HG03565 (cell line): Measurements from ENCODE around the gene COL12A1.
A peak's percentile ranks its signal among the peaks of the same experiment; 100 is the strongest.
"Not testable (repeated sequence)": the region's sequence is repeated elsewhere in the genome, so short reads cannot be mapped to it uniquely, and the experiment has no call there.

Experiments used
- ATAC-seq: cut with Tn5 transposase; IDR thresholded peaks from one replicate; pipeline ENCODE4 v1.9.1; 2021; ENCODE audit warnings: mild to moderate bottlenecking, moderate library complexity; ENCODE audit not compliant: unreplicated experiment

COL12A1 gene

DNA sequence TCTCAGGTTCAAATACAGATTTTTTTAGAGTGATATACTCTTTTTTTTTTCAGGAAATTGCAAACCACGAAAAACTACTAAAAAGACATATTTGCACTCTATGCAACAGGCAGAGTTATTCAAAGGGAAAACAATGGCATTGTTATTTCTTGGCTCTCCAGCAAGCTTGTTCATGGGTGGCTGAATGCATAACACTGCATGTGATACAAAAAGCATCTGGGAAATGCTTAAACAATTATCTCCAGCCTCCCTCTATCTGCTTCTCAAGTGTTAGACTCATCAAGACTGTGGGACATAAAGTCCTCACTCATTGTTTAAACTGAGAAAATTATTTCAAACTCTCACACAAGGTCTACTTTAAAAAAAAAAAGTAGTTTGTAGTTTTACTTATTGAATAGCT is 7.3 kb upstream of the COL12A1 start:
- no peak for ATAC-seq

DNA sequence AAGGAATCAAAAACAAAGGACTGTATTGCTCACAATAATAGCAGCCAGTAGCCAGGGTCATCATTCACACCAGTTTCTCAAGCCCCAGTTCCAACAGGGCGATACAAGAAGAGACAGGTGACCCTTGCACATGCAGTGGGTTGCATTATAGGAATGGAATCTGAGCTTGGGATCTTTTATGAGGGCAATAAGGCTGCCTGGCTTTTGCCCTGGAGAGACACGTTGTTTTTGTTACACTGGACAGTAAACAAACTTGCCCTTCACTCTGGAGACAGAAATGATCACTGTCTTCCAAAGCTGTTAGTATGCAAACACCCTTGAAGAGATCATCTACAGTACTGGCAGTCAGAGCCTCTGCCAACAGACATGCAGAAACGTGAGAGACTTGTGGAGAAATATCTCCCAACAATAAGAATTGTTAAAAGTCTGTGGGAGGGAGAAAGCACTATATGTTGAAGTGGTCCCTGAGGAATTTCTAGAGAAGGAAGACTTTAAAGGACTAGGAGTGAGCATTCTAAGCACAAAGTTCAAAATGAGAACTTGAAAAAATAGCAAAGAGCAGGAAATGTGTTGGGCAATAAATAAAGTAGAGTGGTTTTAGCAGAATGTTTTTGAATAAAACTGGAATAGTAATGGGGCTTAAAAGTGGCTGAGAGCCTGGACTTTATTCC is 6.2 kb upstream of the COL12A1 start:
- ATAC-seq: no peak

DNA sequence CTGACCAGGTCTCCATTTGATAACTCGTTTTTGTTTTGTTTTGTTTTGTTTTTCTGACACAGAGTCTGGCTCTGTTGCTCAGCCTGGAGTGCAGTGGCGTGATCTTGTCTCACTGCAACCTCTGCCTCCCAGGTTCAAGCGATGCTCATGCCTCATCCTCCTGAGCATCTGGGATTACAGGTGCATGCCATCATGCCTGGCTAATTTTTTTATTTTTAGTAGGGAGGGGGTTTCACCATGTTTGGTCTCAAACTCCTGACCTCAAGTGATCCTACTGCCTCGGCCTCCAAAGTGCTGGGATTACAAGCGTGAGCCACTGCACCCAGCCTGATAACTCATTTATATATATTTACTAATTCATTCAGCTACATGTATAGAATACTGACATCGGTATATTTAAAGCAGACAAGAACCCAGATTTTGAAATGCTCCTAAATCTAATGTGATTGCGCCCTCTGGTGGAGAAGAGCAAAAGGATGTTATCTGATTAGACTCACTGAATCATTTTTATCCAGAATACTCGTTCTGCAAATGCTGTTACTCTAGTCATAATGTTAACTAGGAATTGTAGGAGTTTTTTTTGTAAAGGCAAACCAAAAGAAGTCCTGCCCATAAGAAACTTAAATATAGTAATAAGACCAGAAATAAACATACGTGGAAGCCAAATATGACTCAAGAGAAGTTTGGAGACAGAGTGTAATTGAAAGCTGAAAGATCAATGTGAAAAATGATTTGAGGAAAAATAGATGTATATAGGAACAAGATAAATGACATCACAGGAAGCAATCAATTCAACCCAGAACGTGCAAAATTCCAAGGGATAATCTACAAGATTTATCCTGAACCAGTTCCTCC is 5.3 kb upstream of the COL12A1 start:
- ATAC-seq: no peak

DNA sequence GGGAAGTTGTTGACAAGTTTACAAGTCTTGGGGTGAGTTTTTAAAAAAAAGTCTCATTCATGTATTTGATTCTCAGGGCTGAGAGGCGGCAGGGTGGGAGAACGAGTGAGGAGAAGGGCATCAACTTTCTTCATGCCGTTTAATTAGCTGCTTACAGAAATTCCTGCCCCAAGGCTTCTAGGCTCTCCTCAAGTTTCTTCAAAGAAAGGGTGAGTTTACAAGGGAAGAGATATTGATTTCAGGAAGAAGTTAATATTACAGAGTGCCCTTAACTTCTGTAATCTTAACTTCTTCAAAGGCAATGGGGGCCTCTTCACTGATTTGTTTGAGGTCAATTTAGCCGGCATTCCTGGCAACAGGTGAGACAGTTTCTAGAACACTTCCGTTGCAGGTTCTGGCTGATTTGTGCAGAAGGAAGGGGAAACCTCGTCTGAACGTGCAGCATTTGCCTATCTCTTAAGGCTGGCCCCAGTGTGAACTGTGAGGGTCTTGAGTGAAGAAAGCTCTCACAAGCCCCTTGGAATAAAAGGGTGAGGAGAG is 3.4 kb upstream of the COL12A1 start:
- no peak for ATAC-seq

DNA sequence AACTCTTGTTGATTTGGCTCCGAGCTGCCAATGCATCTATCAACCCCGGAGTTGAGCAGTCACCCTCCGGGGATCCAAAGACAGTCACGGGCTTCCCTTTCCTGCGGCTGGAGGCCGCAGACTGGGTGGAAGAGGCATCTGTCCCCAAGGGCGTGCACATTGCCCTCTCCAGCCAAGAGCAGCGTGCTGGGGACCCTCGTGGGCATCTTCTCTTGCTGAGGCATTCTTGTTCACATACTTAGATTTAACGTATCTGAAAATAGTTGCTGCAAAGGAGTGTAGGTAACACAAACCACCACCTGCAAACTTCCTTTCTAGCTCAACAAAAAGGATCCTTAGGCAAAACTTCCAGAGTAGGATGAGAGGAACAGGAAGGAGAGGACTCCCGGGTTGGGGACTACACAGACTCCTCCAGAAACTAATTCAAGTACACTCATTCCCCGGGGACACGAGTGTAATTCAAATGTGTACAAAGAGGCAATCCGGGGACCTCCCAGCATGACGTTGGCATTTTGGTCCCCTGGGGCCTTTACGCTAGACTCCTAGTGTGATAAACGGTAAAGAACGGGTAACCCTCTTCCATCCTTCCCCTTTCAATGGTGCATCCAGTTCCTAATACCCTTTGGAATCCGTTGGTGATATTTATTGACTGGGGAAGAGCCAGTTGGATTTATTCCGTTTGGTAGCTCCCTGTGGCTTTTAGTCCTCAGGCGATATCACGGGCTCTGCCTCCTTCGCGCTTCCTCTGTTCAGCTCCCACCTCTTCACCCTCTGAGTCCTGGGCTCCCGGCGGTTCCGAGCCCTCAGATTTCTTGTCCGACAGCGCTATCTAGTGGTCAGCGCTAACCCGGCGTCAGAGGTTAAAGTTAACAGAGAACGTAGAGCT is 2.7 kb upstream of the COL12A1 start:
- ATAC-seq: peak; percentile 63

DNA sequence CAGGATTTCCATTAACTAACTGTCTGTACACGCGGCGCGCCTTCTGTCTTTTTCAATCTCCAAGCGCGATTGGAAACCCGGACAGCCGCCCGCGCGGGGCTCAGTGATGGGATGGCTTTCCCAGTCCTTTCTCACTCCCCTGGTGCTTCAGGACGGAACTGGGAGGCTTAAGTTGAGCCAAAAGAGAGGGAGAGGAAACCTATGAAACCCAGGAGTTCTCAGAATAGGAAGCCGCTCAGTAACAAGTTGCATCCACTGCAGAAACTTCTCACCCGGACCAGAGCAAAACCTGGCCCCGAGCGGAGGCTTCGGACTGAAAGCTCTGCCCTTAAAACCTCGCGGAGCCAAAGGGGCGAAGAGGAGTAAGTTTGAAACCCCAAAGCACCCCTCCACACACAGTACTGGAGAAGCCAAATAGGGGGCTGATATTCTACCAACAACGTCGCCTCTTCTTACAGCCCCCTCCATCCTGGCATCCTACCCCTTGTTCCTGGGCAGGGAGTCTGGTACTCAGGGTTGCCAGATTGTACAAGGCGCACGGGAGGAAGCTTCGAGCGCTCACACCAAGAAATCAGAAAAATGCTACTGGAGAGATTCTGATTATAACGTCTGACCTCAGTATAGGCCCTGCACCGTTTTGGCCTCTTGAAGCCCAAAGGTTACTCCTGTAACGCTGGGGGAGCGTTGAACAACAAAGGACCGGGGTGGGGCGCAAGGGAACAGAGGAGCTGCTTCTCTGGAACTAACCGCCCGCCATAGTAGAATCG is 906 bp upstream of the COL12A1 start:
- no peak for ATAC-seq

DNA sequence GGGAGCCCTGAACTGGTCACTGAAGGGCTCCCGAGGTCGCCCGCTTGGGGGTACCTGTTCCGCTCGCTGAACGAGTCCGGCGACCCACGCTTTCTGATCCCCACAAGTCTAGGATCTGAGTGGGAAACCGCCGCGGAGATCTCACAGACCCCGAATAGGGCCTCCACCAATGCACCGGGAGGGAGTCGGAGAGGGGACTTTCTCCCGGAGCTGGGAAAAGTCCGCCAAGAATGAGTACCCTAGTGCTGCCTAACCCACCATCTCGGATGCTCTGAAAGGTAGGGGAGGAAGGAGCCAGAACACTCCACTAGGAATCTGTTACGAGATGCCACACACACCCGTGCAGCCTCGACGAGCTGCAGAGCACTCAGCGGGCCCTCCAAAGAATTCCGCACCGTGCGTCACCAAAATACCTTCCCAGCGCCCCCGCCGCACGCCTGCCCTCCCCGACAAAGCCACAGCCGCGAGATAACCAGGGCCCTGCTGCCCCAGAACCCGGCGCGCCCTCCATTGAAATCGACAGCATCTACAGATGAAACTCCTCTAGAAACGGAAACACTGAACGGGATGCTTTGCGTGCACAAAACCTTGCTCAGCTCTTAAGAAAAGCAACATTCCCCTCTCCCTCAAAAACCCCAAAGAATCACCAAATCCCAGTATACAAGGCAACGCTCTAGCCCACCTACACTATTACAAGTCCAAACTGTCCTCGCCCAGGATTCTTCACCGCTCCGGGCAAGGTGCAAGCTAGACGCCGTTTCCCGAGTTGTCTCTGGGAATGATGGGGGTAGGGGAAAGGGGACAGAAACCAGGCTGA is 686 bp downstream of the COL12A1 start:
- no peak for ATAC-seq

DNA sequence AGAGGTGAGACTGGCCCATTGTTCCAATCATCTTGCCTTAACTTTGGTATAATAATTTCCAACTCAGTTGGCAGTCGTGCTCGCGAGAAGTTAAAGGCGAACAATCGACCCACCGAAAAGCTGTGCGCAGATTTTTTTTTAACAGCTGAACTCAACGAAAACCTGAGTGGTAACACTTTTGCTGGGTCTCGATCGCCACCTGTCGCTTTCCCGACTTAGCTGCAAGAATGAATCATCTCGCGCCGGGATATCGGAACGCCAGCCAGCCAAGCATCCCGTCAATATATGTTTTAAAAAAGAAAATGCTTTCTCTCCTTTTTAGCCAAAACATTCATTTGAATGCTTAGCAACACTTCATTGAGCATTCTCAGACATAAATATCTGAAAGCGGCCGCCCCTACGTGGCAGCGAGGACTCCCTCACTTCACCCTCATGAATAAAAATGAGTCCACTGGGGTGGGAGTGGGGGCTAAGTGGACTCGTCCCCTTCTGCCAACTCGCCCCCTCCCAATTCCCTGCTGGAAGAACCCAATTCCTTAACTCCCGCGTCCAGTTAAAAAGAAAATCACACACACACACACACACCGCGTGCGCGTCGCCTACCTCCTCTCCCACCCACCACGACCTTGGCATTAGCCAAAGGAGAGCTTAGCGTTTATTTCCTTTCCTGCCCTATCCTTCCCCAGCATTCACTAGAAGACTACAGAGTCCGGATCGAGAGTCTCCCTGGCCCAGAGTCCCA is 1.5 kb downstream of the COL12A1 start:
- no peak for ATAC-seq

DNA sequence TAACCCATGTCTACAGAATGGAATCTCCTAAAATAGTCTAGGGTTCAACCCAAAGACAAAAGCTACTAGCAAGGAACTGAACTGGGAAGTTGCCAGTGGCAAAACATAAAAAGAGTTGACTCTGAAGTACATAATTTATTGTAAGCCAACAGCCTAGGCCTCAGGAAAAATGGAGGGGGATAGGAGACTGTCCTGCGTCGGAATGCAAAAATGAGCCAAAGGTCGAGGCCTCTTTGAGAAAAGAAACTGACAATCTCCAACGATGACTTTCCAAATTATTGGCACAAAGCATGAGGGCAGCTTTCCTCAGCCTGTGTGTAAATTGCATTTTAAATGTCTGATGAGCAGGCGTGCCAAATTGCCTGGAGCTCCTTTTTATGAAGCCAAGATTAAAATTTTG is 2.1 kb downstream of the COL12A1 start:
- ATAC-seq: no peak

DNA sequence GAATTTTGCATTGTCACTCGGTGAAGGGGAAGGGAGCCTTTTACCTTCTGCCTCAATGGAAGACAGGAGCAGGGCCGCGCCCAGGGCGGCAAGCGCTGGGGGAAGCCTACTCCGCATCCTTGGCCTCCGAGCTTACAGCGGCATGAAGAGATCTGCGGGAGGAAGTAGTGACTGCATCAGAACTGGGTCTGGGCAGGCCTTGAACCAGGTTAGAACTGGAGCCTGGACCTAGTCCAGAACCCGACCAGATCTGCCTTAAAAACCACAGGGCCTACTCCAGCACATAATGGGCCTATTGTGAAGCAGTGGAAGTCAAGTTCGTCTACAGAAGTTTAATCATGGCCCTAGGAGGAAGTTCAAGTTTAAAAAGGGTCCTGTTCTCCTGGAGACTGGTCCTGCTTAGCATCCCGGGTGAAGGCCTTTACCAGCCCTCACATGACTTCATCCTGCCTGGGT is 3.1 kb downstream of the COL12A1 start:
- ATAC-seq: no peak

DNA sequence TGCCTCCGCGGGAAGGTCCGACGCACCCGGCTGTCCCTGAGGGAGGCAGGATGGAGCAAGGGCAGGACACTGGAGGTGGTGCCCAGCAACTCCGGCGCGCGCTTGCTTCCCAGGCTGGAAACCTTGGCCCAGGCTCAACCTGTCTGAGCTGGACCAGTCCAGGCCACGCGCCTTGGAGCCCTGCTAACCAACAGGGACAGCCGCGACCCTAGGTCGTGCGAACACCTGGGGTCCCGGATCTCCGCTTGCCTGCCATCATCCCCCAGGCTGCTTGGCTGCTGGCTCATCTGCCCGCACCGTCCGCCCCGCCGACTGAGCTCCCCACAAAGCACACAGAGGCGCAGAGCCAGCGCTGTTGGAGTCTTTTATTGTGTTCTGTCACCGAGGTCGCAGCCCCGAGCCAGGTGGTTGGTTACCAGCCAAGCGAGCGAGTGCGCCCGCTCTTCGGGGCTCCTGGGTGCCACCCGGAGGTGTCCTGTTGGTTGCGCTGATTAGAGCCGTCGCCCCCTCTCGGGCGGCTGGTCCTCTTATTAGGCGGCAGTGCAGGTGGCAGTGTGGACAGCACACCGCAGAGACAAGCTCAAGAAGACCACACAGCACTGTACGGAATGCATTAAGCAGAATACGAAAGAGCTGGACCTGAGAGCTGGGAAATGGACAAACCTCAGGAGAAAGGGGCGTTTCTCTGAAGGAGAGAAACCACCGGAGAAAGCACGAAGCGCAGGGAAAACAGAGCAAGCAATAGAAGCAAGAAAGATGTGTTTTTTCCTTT is 3.8 kb downstream of the COL12A1 start:
- ATAC-seq: no peak

DNA sequence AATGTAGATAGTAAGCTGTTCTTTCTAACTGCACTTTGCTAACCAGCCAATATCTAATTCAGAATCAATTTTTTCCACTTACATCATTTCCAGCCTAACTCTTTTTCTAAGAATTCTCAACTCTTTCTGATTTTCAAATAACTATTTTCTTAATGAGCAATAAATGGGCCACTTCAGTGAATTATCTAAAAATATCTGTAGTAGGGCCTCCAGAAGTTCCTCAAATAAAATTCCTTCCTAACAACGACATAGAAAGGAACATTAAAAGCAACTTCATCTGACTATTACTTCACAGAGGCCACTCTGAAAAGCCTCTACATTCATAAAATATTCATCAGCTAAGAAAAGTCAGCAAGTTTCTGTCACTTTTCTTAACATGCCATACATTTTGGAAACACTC is 4.8 kb downstream of the COL12A1 start:
- ATAC-seq: no peak

DNA sequence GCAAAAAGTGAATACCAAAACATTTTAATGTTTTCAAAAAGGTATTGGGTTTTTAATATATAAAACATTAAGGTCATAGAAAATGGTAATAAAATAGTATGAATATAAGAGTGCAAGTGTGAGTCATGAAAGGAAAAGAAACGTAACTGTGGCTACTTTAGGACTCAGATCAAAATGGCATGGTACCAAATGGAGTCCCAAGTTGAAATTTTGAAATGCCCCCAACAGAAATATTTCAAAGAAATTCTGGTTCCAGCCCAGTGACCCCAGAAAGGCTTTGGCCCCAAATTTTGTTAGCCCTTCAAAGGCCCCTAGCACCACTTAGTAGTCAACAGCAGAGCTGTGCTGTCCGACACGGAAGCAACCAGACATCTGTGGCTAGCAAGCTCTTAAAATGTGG is 6.0 kb downstream of the COL12A1 start:
- no peak for ATAC-seq

DNA sequence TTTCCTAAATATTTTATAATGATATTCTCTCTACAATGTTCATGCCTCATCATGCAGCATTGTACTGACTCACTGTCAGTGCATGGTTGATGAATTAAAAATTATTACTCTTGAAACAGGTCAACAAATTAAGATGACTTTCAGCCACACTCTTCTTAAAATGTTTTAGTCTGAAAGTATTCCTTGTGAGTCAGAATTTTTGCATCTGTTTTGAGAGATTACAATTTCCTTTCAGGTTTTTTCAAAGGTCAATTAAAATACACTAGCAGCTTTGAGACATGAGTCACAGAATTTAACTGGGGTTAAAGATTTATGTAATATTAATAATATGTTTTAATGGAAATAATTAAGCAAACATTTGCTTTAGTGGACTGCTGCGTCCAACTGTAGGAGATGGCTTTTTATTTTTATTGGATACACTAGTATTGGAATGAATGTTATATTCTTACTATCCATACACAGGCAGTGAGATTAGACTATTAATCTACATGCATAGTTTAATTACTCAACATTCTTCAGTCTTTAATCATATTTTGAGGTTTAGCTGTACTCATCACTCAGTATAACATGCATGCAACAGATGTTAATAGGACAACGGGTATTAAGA is 9.7 kb downstream of the COL12A1 start:
- ATAC-seq: no peak

DNA sequence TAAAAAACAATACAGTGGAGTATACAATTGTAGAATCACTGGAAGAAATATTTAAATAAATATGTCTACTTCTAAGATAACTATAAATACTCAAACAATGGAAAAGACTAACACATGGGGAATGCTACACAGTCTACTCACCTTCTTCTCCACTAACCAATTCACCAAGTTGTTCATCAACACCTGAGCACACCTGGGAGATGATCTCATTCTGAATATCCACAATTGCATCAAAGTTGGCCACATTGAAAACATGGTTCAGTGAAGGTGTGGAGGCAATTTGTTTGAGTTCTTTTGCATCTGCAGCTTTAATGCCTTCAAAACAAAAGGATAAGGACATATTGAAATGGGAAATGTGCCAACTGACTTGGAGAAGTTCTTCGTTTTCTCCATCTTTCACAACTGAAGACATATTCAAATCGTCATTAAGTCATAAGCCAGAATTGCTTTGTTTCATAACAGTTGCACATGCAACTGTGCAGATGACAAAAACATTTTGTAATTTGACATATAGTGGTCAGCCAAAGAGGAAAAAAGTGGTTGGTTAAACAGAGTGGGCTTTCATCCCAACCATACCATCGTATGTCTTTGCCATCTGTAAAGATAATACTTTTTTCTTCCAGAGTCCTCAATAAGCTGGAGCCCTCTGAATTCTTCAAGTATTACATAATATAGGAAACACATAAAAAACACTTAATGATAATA is 17.5 kb downstream of the COL12A1 start:
- no peak for ATAC-seq

DNA sequence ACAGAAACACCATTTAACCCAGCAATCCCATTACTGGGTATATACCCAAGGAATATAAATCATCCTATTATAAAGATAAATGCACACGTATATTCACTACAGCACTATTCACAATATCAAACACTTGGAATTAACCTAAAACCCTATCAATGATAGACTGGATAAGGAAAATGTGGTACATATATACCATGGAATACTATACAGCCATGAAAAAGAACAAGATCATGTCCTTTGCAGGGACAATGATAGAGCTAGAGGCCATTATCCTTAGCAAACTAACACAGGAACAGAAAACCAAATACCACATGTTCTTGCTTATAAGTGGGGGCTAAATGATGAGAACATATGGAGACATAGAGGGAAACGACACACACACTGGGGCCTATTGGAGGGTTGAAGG is 19.3 kb downstream of the COL12A1 start:
- not testable (repeated sequence) for ATAC-seq

DNA sequence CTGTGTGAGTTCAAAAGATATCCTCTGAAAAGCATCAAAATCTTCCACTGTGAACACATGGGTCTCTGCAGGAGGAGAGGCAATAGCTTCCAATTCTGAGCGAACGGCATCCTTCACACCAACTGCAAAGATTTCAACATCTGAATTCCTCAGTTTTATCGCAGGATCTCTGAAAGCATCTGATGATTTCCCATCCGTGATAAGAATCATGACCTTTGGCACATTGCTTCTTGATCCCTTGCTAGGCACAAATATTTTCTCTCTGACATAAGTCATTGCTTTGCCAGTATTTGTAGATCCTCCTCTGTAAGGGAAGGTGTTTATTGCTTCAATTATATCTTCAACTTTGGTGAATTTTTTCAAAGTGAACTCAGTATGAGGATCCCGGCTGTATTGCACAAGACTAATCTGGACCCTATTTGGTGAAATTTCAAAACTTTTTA is 22.7 kb downstream of the COL12A1 start:
- no peak for ATAC-seq
